OCI-LY7 (cell line): ENCODE measurements around the gene TMEM131L. TPM values are rescaled to one million over a fixed set of nuclear protein-coding genes. Genes with fewer than 3 reads are reported as not detected.

ENCODE experiments used
- BruUV-seq: library from RNA; stranded (reverse); fragments of 400-500 nt; replicated peaks from 2 replicates; lab custom pipeline; 2021; lab: Mats Ljungman, UMichigan
- CTCF ChIA-PET: fragments of 300-600 bp; sonication (Branson Sonifier 250); formaldehyde crosslinking; loops from one replicate; lab custom pipeline; 2022; ENCODE audit warnings: antibody characterized with exemption; ENCODE audit not compliant: unreplicated experiment; lab: Charles Lee
- POLR2A ChIA-PET: fragments of 300-600 bp; sonication (Branson Sonifier 250); formaldehyde crosslinking; loops from one replicate; lab custom pipeline; 2022; ENCODE audit warnings: antibody characterized with exemption; lab: Charles Lee
- DNase-seq: peaks from one replicate; pipeline ENCODE4 v3.0.0-alpha.2; 2015; ENCODE audit warnings: low spot score
- H2AFZ ChIP-seq: fragments of 200-600 bp; sonication (generic), shearing (Covaris generic); 2 replicates; pipeline ENCODE4 v1.6.1; 2014; ENCODE audit warnings: mild to moderate bottlenecking, antibody characterized with exemption, low read length, moderate library complexity
- H3K27ac ChIP-seq: fragments of 200-600 bp; sonication (generic); 2 replicates; pipeline ENCODE4 v1.5.1; 2014; ENCODE audit warnings: mixed run types, low read depth, mild to moderate bottlenecking, moderate library complexity, low read length, inconsistent platforms; ENCODE audit not compliant: poor library complexity, severe bottlenecking
- H3K36me3 ChIP-seq: fragments of 200-600 bp; sonication (generic); 2 replicates; pipeline ENCODE4 v1.6.1; 2014; ENCODE audit warnings: mild to moderate bottlenecking, antibody characterized with exemption, low read length, moderate library complexity, mixed read lengths; ENCODE audit not compliant: insufficient read depth
- H3K4me1 ChIP-seq: fragments of 200-600 bp; sonication (generic); 2 replicates; pipeline ENCODE4 v1.5.1; 2014; ENCODE audit warnings: mild to moderate bottlenecking, low read length; ENCODE audit not compliant: insufficient read depth, poor library complexity, severe bottlenecking
- H3K4me2 ChIP-seq: fragments of 200-600 bp; sonication (generic); 2 replicates; pipeline ENCODE4 v1.6.1; 2014; ENCODE audit warnings: mild to moderate bottlenecking, low read length
- H3K4me3 ChIP-seq: fragments of 200-600 bp; sonication (generic); 2 replicates; pipeline ENCODE4 v1.5.1; 2014; ENCODE audit warnings: mild to moderate bottlenecking, low read depth, low read length; ENCODE audit not compliant: poor library complexity, severe bottlenecking
- H3K79me2 ChIP-seq: fragments of 200-600 bp; sonication (generic); 2 replicates; pipeline ENCODE4 v1.6.1; 2016; ENCODE audit warnings: low read depth, mild to moderate bottlenecking, low read length, moderate library complexity, mixed read lengths; ENCODE audit not compliant: insufficient read depth
- H3K9me2 ChIP-seq: fragments of 200-600 bp; sonication (generic); 2 replicates; pipeline ENCODE4 v1.6.1; 2016; ENCODE audit warnings: mild to moderate bottlenecking, low read length, mixed read lengths; ENCODE audit not compliant: insufficient read depth
- H3K9me3 ChIP-seq: fragments of 200-600 bp; sonication (generic); 2 replicates; pipeline ENCODE4 v1.6.1; 2014; ENCODE audit warnings: mild to moderate bottlenecking, mixed run types, low read length, mixed read lengths
- H4K20me1 ChIP-seq: fragments of 200-600 bp; sonication (generic); 2 replicates; pipeline ENCODE4 v1.6.1; 2014; ENCODE audit warnings: mild to moderate bottlenecking, antibody characterized with exemption, low read length, moderate library complexity, mixed read lengths; ENCODE audit not compliant: insufficient read depth
- CTCF ChIP-seq: fragments of 200-600 bp; sonication (generic); conservative IDR thresholded peaks from 2 replicates; pipeline ENCODE4 v1.5.1; 2014; ENCODE audit warnings: mild to moderate bottlenecking, antibody characterized with exemption, low read length, moderate library complexity, mixed read lengths
- EZH2phosphoT487 ChIP-seq: fragments of 200-600 bp; sonication (generic); IDR thresholded peaks from 2 replicates; pipeline ENCODE4 v1.6.1; 2018; ENCODE audit warnings: low read depth, borderline replicate concordance, mild to moderate bottlenecking, mixed run types, antibody characterized with exemption, low read length, moderate library complexity, mixed read lengths
- intact Hi-C: fragments of 100-400 bp; cut with micrococcal nuclease; formaldehyde crosslinking; loops from one replicate; pipeline ENCODE4 v1.10.0; 2022; ENCODE audit not compliant: unreplicated experiment
- total RNA-seq, 2 experiments: library from RNA; depleted of rRNA in 1 of 2; stranded (reverse); fragments of >200 nt in 1 of 2; shearing (Covaris generic) in 1 of 2; gene quantifications; 2 replicates each; pipeline ENCODE4 v1.2.3, GENCODE V29; 2014 to 2022

The TMEM131L gene
- total RNA-seq, 2 experiments from 2014 or later, result 133 to 148 TPM

GRCh38 chr4:153655928-153656327 is 189.8 kb downstream of the TMEM131L start:
- Histone ChIP-seq H3K4me3 (no peak overlapping the region), H3K9me2 (no peaks in the 10 kb centered on the region), H3K9me3 (no peaks in the 10 kb centered on the region), H3K4me2 (no peak overlapping the region), H2AFZ (no peak overlapping the region), H3K4me1 (peaks cover 8% of the 10 kb centered on the region), H3K79me2 (no peaks in the 10 kb centered on the region), H3K36me3 (no peaks in the 10 kb centered on the region), H4K20me1 (no peaks in the 10 kb centered on the region), H3K27ac (no peak overlapping the region)
- TF ChIP-seq EZH2phosphoT487 (no peak), CTCF (no peak)
- DNase-seq, result no peak
- BruUV-seq, result no TSS peak
- ChIA-PET POLR2A (no interaction called here), CTCF (no interaction called here)
- intact Hi-C loops, result no loop called here

GRCh38 chr4:153661215-153661822 is 195.2 kb downstream of the TMEM131L start:
- Histone ChIP-seq H3K4me1 (no peaks in the 10 kb centered on the region), H3K9me2 (no peaks in the 10 kb centered on the region), H3K79me2 (no peaks in the 10 kb centered on the region), H3K4me2 (no peak overlapping the region), H4K20me1 (no peaks in the 10 kb centered on the region), H3K9me3 (no peaks in the 10 kb centered on the region), H2AFZ (no peak overlapping the region), H3K27ac (no peak overlapping the region), H3K4me3 (no peak overlapping the region), H3K36me3 (no peaks in the 10 kb centered on the region)
- TF ChIP-seq EZH2phosphoT487, result no peak
- TF ChIP-seq CTCF, result no peak
- intact Hi-C loops, result no loop called here
- BruUV-seq, result no TSS peak
- CTCF ChIA-PET, result no interaction called here
- POLR2A ChIA-PET, result no interaction called here
- no peak for DNase-seq

GRCh38 chr4:153661908-153662307 is 195.7 kb downstream of the TMEM131L start:
- Histone ChIP-seq H3K4me3 (no peak overlapping the region), H3K4me1 (no peaks in the 10 kb centered on the region), H4K20me1 (no peaks in the 10 kb centered on the region), H3K36me3 (no peaks in the 10 kb centered on the region), H3K27ac (no peak overlapping the region), H2AFZ (no peak overlapping the region), H3K79me2 (no peaks in the 10 kb centered on the region), H3K9me2 (no peaks in the 10 kb centered on the region), H3K4me2 (no peak overlapping the region), H3K9me3 (no peaks in the 10 kb centered on the region)
- ChIA-PET POLR2A (no interaction called here), CTCF (no interaction called here)
- intact Hi-C loops, result no loop called here
- TF ChIP-seq CTCF, result no peak
- TF ChIP-seq EZH2phosphoT487, result no peak
- no peak for DNase-seq
- no TSS peak for BruUV-seq
